Activated gamma-delta T cell treated with anti-CD3 and anti-CD28 coated beads, Interleukin-2, amount 50 U/mL, for 16 hours (primary cell): ENCODE measurements around the gene CLK3.
"Not testable (repeated sequence)": the region's sequence is repeated elsewhere in the genome, so short reads cannot be mapped to it uniquely, and the experiment has no call there.

Source experiments
- DNase-seq: peaks from one replicate; pipeline ENCODE4 v3.0.0-alpha.2; 2020; ENCODE audit warnings: low read depth

The CLK3 gene

DNA sequence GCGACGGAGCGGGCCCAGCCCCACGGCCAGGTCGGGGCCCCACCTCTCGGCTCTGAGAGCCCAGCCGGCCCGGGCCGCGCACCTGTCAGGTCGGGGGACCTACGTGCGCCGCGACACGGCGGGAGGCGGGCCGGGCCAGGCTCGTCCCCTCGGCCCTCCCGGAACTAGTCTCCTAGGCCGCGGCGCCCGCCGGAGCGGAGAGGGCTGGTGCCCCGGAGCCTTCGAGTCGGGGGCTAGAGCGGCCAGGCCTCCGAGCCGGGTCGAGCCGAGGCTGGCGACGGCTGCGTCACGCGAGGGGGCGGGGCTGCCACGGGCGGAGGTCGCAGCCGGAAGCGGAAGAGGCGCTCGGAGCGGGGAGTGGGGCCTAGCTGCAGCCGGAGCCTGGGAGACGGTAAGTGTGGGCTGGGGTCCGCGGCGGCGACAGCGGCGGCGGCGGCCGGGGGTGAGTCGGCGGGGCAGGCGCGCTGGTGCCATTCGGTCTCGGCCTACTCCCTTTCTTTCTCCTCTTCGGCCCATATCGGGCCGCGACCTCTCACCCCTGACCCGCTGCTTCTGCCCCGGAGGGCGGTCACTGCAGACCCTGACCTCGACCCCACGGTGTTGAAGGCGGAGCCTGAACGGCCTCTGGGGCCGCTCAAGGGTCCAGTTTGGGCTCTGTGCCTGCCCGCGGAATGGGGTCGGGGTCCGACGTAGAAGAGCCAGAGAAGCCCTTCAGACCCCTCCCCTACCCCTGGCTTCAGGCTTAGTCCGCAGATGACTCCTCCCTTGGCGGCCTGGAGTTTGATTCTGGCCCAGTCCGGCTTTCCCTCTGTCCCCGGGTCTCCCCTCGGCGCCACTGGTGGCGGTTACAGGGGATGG, at the start of gene CLK3:
Gene CLK3, plus strand, starts transcription at position 329 of the 858 bp plus-strand sequence. CDS start 3,361 bp downstream, outside the sequence.
- DNase-seq = peak; percentile 94

DNA sequence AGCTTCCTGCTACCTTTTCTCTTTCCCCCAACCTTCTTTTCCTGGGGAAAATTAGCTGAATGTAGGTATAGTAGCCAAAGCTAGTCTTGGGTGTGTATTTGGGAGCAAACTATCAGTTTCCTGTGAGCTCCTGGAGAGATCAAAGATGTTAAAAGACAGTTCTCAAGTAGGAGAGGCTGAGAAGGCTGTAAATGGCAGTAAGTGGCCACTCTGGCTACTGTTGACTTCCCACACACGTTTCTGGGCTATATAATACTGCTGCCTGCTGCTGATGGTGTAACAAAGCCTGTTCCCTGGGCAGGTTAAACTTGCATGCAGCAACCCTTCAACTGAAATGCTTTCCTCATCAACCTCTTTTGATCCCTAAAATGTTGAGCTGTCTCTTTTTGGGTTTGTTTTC, 47.0 kb upstream of the CLK3 start:
- DNase-seq = no peak

DNA sequence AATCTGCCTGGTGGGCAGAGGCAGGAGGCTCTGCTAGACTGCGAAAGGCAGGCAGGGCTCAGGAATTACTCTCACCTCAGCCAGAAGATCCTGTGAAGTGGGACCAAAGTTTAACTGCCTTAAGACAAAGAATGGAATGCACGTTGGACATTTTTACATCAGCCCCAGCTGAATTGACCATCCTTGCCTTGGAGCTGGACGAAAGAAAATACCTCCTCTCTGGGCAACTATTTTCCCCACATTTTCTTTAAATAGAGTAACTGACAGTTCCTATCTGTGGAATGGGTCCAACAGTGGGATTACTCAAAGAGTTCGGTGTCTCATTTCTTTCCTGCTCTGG, 45.9 kb upstream of the CLK3 start:
- DNase-seq = no peak

DNA sequence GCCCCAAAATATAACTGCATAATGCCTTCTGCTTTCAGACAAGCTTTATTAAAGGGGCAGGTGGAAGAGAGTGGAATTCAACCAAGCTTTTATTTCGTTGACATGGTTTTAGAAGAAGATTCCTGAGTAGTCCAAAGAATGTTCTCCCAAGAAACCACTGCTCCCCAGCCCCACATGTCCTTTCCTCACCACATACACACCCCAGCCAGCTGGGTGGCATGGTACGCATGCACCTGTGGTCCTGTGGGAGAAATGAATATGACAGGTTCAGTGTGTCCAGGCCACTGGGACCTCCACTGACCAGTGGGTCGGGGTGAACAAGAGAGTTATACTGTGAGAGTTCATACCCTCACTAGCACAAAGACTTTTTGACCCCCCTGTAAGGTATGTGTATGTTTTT, 44.4 kb upstream of the CLK3 start:
- DNase-seq = no peak

DNA sequence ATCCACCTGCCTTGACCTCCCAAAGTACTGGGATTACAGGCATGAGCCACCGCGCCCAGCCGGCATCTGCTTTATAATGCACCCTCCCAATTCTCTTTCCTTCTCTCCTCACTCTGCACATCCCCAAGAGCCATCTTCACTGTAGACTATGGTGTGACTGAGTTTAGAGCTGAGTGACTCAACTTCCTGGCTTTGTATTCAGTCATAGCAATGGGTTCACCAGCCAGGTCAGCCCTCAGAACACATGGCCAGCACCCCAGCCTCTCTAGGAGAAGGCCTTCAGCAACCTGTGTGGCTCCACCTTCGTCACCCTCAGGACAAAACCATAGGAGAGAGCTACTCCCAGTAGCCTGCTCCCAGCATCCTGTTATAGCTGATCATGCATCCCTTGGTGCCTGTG, 41.6 kb upstream of the CLK3 start:
- DNase-seq = no peak

DNA sequence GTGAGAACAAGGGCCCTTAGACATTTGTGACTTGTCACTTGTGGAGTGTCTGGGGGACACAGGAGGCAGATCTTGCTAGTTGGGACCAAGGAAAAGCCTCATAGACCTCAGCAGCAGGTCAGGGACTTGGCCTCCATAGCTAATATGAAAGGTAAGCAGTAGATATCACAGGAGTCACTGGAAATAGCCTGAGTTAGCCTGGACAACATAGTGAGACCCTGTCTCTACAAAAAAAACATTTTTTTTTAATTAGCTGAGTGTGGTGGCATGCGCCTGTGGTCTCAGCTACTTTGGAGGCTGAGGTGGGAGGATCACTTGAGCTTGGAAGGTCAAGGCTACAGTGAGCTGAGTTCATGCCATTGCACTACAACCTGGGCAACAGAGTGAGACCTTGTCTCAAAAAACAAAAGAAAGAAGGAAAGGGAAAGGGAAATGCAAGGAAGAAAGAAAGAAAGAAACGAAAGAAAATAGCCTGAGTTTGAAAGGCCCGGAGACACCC, 37.1 kb upstream of the CLK3 start:
- DNase-seq = no peak

DNA sequence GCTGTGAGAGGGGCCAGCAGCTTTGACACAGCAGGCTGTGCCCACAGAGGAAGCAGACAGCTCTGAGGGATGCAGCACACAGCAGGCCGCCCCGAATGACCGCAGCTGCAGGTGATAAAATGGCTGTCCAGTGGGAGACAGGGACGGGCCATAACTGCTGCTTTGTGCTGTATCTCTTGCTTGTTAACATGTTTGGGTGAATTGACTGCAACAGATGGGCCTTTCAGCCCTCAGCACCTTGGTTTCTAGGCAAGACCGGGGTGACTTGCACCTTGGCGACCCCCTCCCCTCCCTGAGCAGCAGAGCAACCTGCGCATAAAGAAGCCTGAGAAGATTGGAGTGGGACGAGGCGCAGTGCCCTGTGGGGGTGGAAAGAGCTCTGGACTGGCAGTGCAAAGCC, 36.6 kb upstream of the CLK3 start:
- DNase-seq = no peak

DNA sequence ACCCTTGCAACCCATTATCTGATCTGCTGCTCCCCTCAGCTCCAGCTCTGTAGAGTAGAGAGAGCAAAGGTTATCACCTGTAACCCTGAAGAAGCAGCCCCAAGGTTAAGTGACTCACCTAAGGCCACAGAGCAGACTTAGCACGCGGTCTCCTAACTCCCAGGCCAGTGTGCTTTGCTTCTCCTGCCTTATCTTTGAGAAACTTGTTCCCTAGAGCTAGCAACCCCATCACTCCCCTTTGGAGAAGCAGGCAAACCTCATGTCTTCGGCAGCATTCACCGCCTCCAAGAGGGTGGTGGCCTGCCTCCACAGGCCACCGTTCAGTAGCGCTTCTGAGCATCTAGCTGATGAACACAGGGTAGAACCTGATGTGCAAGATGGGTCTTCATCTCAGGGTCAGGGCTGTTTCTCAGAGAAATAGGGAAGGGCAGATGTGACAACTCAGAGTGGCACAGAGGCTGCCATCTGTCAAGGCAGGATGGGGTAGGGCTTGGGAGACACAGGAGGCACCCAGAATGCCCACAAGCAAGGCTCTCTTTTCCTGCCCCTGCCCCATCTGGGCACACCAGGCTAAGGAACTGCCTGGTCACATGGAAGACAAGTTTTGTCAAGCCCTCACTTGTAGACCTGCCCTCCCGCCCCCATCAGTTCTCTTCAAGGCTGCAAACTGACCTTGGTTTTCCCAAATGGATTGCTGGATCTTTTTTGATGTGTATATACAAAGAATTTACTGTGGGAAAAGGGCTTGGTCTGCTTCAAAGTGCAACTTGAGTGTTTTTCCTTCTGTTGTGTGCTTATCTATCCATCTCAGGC, 34.9 kb upstream of the CLK3 start:
- DNase-seq = no peak

DNA sequence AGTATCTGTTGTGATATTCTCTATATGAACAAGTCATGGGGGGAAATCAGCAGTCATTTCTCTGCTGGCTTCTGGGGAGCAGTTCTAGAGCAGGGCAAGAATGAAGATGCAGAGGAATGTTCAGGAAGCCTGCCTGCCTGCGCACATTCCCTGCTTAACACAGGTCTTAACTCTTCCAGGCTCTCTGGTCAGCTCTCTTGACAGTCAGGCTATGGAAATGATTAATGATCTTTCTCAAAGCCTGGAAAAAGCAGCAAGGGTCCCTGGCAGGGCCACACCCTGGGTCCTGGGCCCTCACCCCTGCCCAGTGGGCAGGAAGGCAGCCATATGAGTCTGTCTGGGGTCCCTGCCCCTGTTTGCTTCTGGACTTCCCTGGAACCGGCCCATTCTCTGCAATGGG, 31.4 kb upstream of the CLK3 start:
- no peak for DNase-seq

DNA sequence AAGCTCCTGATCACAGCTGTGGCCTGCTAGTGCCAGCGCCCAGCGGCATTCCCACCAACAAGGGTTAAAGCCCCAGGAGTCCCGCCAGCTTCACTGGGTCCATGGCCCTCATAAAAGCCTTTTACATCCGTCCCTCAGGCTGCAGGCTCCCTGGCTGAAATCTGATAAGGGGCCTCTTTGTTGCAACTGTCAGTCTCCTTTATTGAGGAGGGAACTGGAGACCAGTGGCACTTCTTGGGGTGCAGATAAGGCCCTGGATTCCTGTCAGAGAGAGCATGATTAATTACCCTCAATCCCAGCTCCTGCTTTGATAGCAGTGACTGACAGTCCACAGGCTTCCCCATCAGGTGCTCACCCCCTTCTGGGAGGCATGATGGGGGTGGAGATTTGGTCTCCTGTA, 30.9 kb upstream of the CLK3 start:
- no peak for DNase-seq

DNA sequence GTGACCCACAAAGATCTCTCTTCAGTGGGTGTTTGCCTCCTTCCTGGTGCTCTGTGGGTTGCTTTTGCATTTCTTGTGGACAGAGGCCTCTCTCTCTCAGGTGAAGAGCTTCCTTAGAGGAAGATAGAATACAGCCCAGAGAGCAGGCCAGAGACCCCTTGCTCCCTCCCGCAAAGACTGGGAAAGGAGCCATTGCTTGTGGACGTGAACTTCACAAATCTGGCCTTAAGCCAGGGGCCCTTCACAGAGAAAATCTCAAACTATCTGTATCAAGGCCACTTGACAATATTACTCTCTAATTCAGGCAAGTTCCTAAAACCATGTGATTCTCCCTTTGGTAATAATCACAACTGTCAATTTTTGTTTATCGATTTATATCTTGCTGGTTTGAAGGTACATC, 30.4 kb upstream of the CLK3 start:
- no peak for DNase-seq

DNA sequence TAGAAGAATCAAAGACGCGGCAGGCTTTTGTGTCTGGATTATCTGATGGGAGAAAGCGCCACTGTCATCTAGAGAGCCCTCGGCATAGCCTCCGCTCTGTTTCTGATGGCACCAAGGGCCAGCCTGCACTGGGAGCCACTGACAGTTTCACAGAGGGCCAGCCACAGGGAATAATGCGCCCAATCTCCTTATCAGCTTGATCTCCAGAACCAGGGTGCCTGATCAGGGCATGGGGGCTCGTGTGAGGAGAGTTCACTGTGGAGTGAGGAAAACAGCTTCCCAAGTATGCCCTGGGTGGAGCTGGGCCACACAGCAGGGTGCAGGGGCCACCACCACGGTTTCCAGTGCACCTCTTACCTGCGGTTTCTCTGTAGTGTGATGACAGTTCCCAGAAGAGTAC, 29.8 kb upstream of the CLK3 start:
- DNase-seq = no peak

DNA sequence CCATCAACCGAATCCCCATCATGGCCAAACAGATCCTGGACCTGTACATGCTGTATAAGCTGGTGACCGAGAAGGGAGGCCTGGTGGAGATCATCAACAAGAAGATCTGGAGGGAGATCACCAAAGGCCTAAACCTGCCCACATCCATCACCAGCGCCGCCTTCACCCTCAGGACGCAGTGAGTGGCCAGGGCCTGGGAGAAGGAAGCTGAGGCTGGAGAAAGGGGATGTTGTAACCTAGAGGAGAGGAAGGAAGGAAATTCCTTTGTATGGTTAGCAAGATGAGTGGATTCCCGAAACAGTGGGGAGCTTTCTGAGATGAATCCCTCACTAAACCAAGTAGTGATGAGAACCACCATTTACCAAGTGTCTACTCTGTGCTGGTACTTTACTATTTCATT, 25.8 kb upstream of the CLK3 start:
- no peak for DNase-seq

DNA sequence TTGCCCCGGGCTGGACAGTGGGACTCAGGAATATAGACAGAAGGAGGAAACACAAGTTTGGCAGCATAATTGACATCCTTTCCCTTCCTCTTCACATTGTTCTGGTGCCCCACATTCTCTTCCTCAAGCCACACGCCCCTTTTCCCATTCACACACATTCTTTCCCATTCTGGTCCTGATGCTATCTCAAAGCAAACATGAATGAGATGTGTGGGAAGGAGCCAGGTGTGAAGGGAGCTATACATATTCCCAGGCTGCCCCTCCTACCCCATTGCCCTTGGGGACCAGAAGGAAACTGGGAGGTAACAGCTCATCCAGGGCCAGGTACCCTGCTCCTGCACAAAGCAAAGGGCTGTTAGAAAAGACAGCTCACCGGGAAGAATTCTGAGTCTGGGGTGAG, 23.4 kb upstream of the CLK3 start:
- DNase-seq = no peak

DNA sequence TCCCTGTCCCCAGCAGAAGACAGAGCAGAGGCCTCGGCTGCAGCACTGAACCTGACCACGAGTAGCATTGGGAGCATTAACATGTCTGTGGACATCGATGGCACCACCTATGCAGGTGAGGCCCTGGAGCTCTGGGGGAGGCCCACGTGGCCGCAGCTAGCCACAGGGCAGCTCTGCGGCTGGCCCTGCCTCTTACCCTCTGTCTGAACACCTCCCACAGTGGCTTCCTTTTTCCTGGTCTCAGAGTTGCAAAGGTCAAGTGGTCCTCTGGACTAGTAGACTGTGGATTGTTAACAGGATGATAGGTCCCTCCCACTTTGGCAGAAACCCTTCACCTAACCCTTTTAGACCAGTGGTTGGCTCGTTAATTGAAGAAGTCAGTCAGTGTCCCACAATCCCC, 22.5 kb upstream of the CLK3 start:
- no peak for DNase-seq

DNA sequence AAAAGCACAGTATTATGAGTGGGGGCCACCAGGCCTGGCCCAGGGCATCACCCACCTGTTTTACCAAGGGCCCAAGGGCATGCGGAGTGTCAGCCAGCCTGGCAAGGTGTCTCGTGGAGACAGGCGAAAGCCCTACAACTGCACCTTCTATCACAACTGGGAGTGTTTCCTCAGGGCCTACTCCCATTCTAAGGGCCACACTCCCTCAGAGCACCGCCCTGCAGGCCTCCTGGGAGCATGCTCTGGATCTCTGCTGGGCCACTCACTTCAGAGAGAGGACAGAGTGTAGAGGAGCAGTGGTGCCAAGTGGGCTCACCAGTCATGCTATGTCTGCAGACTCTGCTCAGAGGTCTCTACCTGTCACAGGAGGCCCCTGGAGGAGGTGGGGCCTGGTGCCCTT, 21.2 kb upstream of the CLK3 start:
- no peak for DNase-seq

DNA sequence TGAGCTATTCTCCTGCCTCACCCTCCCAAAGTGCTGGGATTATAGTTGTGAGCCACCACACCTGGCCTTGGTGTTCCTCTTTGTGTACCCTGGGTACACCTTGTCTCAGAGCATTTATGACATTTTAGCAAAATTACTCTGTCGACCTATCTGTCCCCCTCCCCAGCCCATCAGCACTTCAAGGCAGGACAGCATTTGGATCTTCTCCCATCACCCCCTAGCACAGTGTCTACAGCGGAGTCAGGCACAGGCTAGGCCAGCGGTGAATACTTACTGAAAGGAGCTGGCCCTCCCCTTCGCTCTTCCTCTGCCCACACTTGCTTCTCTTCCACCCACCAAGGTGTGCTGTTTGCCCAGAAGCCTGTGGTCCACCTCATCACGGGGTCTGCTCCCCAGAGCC, 20.4 kb upstream of the CLK3 start:
- no peak for DNase-seq

DNA sequence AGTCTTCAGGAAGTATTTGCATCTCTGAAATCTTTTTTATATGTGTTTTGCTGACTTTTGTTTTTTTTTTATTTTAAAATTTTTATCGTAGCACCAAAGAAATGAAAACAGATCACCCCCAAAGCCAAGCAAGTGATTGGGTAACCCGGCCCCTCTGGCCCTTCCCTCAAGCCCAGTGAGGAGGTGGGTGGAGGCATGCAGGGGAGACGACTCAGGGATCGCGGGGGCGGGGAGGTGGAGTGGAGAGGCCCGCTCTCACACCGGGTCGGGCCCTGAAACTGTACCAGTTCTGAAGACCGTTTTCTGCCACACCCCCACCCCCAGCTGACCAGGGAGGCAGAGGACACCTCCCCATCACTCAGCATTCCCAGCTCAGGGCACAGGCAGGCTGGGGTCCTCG, 18.9 kb upstream of the CLK3 start:
- DNase-seq = not testable (repeated sequence)

DNA sequence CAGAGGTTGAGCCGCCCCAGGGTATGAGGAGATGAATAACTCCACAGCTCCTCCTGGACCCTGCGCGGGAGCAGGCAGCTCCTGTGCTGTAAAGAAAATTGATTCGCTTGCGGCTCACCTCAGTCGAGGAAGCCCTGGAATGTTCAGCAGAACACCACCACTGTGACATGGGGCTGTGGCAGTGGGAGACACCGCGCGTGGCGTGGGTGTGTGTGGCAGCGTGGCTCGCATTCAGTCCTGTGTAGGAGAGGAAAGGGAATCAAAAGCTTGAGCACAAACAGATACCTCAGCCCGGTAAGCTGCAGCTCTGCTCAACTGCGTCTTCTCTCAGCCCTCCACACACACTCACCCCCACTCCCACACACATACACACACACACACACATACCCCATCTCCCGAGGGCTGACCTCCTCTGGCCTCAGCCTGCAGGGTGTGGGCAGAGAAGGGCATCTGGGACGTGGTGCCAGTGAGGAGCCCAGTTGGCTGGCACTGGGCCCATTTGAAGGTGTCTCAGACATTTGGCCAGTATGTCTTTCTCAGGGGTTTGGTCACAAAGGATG, 18.4 kb upstream of the CLK3 start:
- DNase-seq = not testable (repeated sequence)

DNA sequence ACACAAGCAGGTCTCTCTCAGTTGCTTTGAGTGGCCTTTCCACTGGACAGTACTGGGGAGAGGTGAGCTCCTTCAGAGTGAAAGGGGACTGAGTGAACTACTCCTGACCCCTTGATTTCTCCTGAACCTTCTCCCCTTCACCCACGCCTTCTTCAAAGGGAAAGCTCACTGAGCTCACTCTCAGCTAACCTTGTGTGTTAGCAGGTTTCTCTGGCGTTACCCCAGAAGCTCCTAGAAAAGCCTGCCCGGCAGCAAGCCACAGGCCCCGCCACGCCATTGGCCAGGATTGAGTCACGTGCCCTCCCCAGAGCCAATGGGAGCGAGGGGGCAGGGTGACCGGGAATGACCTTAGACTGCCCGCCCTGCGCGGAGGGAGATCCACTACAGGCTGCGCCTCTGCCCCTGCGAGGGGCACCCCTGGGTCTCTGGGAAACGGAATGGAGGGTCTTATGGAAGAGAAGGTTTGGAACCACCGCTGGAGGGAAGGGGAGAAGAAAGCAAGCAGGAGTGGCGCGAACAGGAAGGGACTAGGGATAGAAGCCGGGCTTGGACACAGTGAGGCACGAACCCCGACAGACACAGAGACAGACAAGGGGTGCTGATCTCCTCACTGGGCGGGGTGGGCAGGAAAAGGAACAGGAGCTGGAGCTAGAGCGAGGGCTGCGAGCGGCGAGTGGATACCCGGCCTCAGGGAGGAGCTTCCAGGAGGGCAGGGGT, 17.4 kb upstream of the CLK3 start:
- peak; percentile 82 for DNase-seq

DNA sequence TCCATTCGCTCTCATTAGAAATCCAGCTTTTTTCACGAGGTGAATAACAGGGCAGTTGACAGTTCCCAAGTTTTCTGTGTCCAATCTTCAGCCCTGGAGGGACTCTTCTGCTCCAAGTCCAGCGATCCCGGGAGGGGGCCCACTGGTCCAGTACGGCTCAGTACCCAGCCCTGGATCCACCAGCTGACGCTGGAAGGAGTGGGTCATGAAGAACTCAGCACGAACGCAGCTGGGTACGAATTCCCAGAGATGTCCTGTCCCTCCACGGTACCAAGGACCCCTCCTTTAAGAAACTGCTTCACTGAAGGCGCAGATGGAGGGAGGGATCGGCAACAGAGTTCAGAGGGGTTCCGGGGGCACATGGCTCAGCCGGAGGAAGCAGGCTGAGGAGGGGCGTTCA, 16.5 kb upstream of the CLK3 start:
- DNase-seq = no peak

DNA sequence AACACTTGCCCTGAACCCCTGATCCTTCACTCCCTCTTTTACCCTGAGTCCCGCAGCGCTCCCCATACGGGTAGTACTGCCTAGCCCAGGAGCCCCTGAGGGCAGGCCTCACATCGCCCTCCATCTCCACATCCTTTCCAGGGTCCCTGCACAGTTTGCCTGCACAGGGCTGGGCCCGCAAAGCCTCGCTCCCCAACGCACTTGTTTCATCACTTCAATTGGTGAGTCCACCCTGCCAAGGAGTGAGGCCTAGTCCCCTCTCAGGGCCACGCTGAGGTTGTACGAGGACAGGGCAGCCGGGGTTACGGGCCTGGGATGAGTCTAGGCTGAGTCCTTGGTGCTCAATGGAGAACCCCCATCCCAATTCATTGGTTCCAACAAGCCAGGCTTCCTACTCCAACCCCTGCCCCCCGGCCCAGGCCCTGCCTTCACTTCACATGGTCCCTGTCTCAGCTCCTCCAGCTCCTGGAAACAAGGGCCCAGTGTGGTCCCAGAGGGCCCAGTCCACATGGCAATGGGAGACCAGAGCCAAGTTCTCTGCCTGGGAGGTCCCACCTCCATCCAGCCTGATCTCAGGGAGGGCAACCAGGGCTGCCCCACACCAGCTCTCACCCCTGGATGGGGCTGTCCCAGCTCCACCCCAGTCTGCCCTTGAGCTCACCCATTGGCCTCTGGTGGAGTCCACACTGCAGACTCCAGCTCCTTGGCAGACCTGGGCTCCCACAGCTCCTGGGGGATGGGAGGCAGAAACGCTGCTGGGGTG, 12.4 kb upstream of the CLK3 start:
- DNase-seq = no peak
